Measurements from ENCODE around the gene DNTT. TPM values are rescaled to one million over a fixed set of nuclear protein-coding genes. Genes with fewer than 3 reads are reported as not detected.

DNTT gene
- total and polyA plus RNA-seq, 4 donors = not detected

- peaks cover 0 to 5% (median 2%) of the 10 kb centered on the region in 3 donors for H3K27me3 ChIP-seq (ENCODE audit: control insufficient read depth in 3 of 3, insufficient read depth in 3 of 3, low read length in 2 of 3)
- ATAC-seq (ENCODE audit: insufficient read depth, low FRiP score) (no peak), DNase-seq (no peak)
- no peaks in the 10 kb centered on the region for H3K4me1 ChIP-seq (ENCODE audit: control insufficient read depth in 5 of 5, insufficient read depth in 5 of 5, low read length in 5 of 5)
- H3K4me3 ChIP-seq = no peak overlapping the region
- no peak overlapping the region for H3K9ac ChIP-seq (ENCODE audit: insufficient read depth in 1 of 2, low read length in 2 of 2)
- H3K27ac ChIP-seq (ENCODE audit: low read depth in 1 of 2, low read length in 1 of 2) = no peak overlapping the region
- WGBS, 2 donors = 77 to 90% methylated on average over 7 of the region's 7 CpGs
- no peaks in the 10 kb centered on the region for H3K36me3 ChIP-seq (ENCODE audit: control insufficient read depth in 4 of 4, insufficient read depth in 4 of 4, low read length in 4 of 4)
- peaks cover 0 to 2% (median 0%) of the 10 kb centered on the region in 4 donors for H3K9me3 ChIP-seq (ENCODE audit: control insufficient read depth in 4 of 4, insufficient read depth in 3 of 4, low read length in 3 of 4)
- TF ChIP-seq CTCF (IDR thresholded peaks at IDR 0.05; ENCODE audit: control extremely low read depth, extremely low read depth) = no peak
These were observed 23.2 kb downstream of the DNTT start for GRCh38 chr10:96327462-96327861.

GRCh38 chr10:96333101-96333500 is 28.9 kb downstream of the DNTT start:
- ATAC-seq (ENCODE audit: insufficient read depth, low FRiP score) (no peak), DNase-seq (no peak)
- no peak overlapping the region for H3K9ac ChIP-seq (ENCODE audit: insufficient read depth in 1 of 2, low read length in 2 of 2)
- H3K4me1 ChIP-seq (ENCODE audit: control insufficient read depth in 5 of 5, insufficient read depth in 5 of 5, low read length in 5 of 5) = no peaks in the 10 kb centered on the region
- H3K27ac ChIP-seq (ENCODE audit: low read depth in 1 of 2, low read length in 1 of 2) = no peak overlapping the region
- WGBS, 2 donors = 32 to 63% methylated on average over 1 of the region's 1 CpG
- no peak overlapping the region for H3K4me3 ChIP-seq
- H3K9me3 ChIP-seq (ENCODE audit: control insufficient read depth in 4 of 4, insufficient read depth in 3 of 4, low read length in 3 of 4) = no peaks in the 10 kb centered on the region
- no peak for TF ChIP-seq CTCF (IDR thresholded peaks at IDR 0.05; ENCODE audit: control extremely low read depth, extremely low read depth)
- H3K36me3 ChIP-seq (ENCODE audit: control insufficient read depth in 4 of 4, insufficient read depth in 4 of 4, low read length in 4 of 4) = no peaks in the 10 kb centered on the region
- peaks cover 0 to 7% (median 2%) of the 10 kb centered on the region in 3 donors for H3K27me3 ChIP-seq (ENCODE audit: control insufficient read depth in 3 of 3, insufficient read depth in 3 of 3, low read length in 2 of 3)

- WGBS, 2 donors = 40 to 43% methylated on average over 5 of the region's 5 CpGs
- ATAC-seq (ENCODE audit: insufficient read depth, low FRiP score) = no peak
- Histone ChIP-seq H3K4me3 (no peak overlapping the region), H3K9me3 (ENCODE audit: control insufficient read depth in 4 of 4, insufficient read depth in 3 of 4, low read length in 3 of 4) (no peaks in the 10 kb centered on the region), H3K4me1 (ENCODE audit: control insufficient read depth in 5 of 5, insufficient read depth in 5 of 5, low read length in 5 of 5) (no peaks in the 10 kb centered on the region), H3K9ac (ENCODE audit: insufficient read depth in 1 of 2, low read length in 2 of 2) (no peak overlapping the region), H3K27me3 (ENCODE audit: control insufficient read depth in 3 of 3, insufficient read depth in 3 of 3, low read length in 2 of 3) (peaks cover 0 to 12% (median 2%) of the 10 kb centered on the region in 3 donors), H3K36me3 (ENCODE audit: control insufficient read depth in 4 of 4, insufficient read depth in 4 of 4, low read length in 4 of 4) (no peaks in the 10 kb centered on the region), H3K27ac (ENCODE audit: low read depth in 1 of 2, low read length in 1 of 2) (no peak overlapping the region)
- TF ChIP-seq CTCF (IDR thresholded peaks at IDR 0.05; ENCODE audit: control extremely low read depth, extremely low read depth) = peak; percentile 23
- DNase-seq = peak; percentile 26 to 64 (median 55)
These were observed 30.6 kb downstream of the DNTT start for GRCh38 chr10:96334616-96335526.
